Thyroid gland (tissue), 4 donors: ENCODE measurements around the gene PAPPA2.

Source experiments
- POLR2A ChIP-seq, 2 donors: fragments of 450-650 bp; IDR thresholded peaks; one replicate each; pipeline ENCODE4 v1.6.1; 2017; ENCODE audit warnings: antibody characterized with exemption in 2 of 2, mild to moderate bottlenecking in 2 of 2, moderate library complexity in 1 of 2
- TF ChIP-seq, protein P1 (sequence below), 6 experiments: fragments of 200-600 bp in 3 of 6; fragments of 450-650 bp in 3 of 6; sonication (generic) in 3 of 6; IDR thresholded peaks; one replicate each; pipeline ENCODE4 v1.5.1; 2016 to 2019; ENCODE audit warnings: antibody characterized with exemption in 6 of 6, mild to moderate bottlenecking in 2 of 6, inconsistent platforms in 1 of 6, moderate library complexity in 1 of 6

DNA sequence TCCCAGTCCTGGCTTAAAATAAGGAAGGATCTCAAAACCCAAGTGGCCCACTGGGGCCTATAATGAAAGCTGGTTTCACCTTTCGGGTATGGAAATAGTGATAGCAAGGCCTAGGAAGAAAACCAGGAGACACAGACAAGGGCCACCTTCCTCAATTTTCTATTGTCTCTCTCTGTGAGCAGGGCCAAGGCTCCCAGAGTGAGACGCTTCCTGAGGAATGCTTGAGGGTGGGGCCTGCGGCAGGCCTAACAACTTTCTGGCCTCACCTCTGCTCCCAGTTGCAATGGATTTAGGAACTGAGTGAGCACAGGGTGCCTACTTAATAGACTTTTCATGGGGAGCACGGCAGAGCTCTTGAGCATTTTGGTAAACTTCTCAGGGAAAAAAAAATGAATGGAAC, 400.6 kb downstream of the PAPPA2 start:
- TF ChIP-seq POLR2A (IDR thresholded peaks at IDR 0.05) = no peak
- TF ChIP-seq, protein P1, sequence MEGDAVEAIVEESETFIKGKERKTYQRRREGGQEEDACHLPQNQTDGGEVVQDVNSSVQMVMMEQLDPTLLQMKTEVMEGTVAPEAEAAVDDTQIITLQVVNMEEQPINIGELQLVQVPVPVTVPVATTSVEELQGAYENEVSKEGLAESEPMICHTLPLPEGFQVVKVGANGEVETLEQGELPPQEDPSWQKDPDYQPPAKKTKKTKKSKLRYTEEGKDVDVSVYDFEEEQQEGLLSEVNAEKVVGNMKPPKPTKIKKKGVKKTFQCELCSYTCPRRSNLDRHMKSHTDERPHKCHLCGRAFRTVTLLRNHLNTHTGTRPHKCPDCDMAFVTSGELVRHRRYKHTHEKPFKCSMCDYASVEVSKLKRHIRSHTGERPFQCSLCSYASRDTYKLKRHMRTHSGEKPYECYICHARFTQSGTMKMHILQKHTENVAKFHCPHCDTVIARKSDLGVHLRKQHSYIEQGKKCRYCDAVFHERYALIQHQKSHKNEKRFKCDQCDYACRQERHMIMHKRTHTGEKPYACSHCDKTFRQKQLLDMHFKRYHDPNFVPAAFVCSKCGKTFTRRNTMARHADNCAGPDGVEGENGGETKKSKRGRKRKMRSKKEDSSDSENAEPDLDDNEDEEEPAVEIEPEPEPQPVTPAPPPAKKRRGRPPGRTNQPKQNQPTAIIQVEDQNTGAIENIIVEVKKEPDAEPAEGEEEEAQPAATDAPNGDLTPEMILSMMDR (IDR thresholded peaks at IDR 0.05) = no peak
